Measurements from ENCODE around the gene MIA3.

DNA sequence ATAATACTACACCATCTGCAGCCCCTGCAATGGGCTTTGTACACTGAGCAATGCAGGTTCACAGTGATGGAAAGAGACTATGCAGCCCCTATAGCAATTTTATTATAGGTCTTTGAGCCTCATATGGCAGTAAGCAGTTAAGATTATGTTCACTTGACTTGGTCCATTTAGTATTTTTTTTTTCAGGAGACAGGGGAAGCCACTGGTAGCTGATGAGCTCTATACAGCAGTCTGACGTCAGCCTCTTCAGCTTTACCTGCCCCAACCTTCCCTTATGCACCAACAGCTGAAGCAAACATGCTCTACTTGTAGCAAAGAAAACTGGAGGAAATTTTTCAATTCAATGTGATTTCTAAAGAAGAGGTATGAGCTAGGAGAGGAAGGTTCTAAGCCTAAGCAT lies 62.2 kb downstream of the MIA3 start:
- TF ChIP-seq, protein P1, sequence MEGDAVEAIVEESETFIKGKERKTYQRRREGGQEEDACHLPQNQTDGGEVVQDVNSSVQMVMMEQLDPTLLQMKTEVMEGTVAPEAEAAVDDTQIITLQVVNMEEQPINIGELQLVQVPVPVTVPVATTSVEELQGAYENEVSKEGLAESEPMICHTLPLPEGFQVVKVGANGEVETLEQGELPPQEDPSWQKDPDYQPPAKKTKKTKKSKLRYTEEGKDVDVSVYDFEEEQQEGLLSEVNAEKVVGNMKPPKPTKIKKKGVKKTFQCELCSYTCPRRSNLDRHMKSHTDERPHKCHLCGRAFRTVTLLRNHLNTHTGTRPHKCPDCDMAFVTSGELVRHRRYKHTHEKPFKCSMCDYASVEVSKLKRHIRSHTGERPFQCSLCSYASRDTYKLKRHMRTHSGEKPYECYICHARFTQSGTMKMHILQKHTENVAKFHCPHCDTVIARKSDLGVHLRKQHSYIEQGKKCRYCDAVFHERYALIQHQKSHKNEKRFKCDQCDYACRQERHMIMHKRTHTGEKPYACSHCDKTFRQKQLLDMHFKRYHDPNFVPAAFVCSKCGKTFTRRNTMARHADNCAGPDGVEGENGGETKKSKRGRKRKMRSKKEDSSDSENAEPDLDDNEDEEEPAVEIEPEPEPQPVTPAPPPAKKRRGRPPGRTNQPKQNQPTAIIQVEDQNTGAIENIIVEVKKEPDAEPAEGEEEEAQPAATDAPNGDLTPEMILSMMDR (IDR thresholded peaks at IDR 0.05; ENCODE audit: low read length) = no peak
- no peak for TF ChIP-seq EZH2 (optimal IDR thresholded peaks at IDR 0.05; ENCODE audit: low read depth, low read length)

Measured in MM.1S (cell line).